OCI-LY7 (cell line): ENCODE data around the gene MTCL1. TPM values are rescaled to one million over a fixed set of nuclear protein-coding genes. Genes with fewer than 3 reads are reported as not detected.

ENCODE experiments used
- BruUV-seq: library from RNA; stranded (reverse); fragments of 400-500 nt; replicated peaks from 2 replicates; lab custom pipeline; 2021; lab: Mats Ljungman, UMichigan
- CTCF ChIA-PET: fragments of 300-600 bp; sonication (Branson Sonifier 250); formaldehyde crosslinking; loops from one replicate; lab custom pipeline; 2022; ENCODE audit warnings: antibody characterized with exemption; ENCODE audit not compliant: unreplicated experiment; lab: Charles Lee
- POLR2A ChIA-PET: fragments of 300-600 bp; sonication (Branson Sonifier 250); formaldehyde crosslinking; loops from one replicate; lab custom pipeline; 2022; ENCODE audit warnings: antibody characterized with exemption; lab: Charles Lee
- DNase-seq: peaks from one replicate; pipeline ENCODE4 v3.0.0-alpha.2; 2015; ENCODE audit warnings: low spot score
- H2AFZ ChIP-seq: fragments of 200-600 bp; sonication (generic), shearing (Covaris generic); 2 replicates; pipeline ENCODE4 v1.6.1; 2014; ENCODE audit warnings: mild to moderate bottlenecking, antibody characterized with exemption, low read length, moderate library complexity
- H3K27ac ChIP-seq: fragments of 200-600 bp; sonication (generic); 2 replicates; pipeline ENCODE4 v1.5.1; 2014; ENCODE audit warnings: mixed run types, low read depth, mild to moderate bottlenecking, moderate library complexity, low read length, inconsistent platforms; ENCODE audit not compliant: poor library complexity, severe bottlenecking
- H3K36me3 ChIP-seq: fragments of 200-600 bp; sonication (generic); 2 replicates; pipeline ENCODE4 v1.6.1; 2014; ENCODE audit warnings: mild to moderate bottlenecking, antibody characterized with exemption, low read length, moderate library complexity, mixed read lengths; ENCODE audit not compliant: insufficient read depth
- H3K4me1 ChIP-seq: fragments of 200-600 bp; sonication (generic); 2 replicates; pipeline ENCODE4 v1.5.1; 2014; ENCODE audit warnings: mild to moderate bottlenecking, low read length; ENCODE audit not compliant: insufficient read depth, poor library complexity, severe bottlenecking
- H3K4me2 ChIP-seq: fragments of 200-600 bp; sonication (generic); 2 replicates; pipeline ENCODE4 v1.6.1; 2014; ENCODE audit warnings: mild to moderate bottlenecking, low read length
- H3K4me3 ChIP-seq: fragments of 200-600 bp; sonication (generic); 2 replicates; pipeline ENCODE4 v1.5.1; 2014; ENCODE audit warnings: mild to moderate bottlenecking, low read depth, low read length; ENCODE audit not compliant: poor library complexity, severe bottlenecking
- H3K79me2 ChIP-seq: fragments of 200-600 bp; sonication (generic); 2 replicates; pipeline ENCODE4 v1.6.1; 2016; ENCODE audit warnings: low read depth, mild to moderate bottlenecking, low read length, moderate library complexity, mixed read lengths; ENCODE audit not compliant: insufficient read depth
- H3K9me2 ChIP-seq: fragments of 200-600 bp; sonication (generic); 2 replicates; pipeline ENCODE4 v1.6.1; 2016; ENCODE audit warnings: mild to moderate bottlenecking, low read length, mixed read lengths; ENCODE audit not compliant: insufficient read depth
- H3K9me3 ChIP-seq: fragments of 200-600 bp; sonication (generic); 2 replicates; pipeline ENCODE4 v1.6.1; 2014; ENCODE audit warnings: mild to moderate bottlenecking, mixed run types, low read length, mixed read lengths
- H4K20me1 ChIP-seq: fragments of 200-600 bp; sonication (generic); 2 replicates; pipeline ENCODE4 v1.6.1; 2014; ENCODE audit warnings: mild to moderate bottlenecking, antibody characterized with exemption, low read length, moderate library complexity, mixed read lengths; ENCODE audit not compliant: insufficient read depth
- EZH2phosphoT487 ChIP-seq: fragments of 200-600 bp; sonication (generic); IDR thresholded peaks from 2 replicates; pipeline ENCODE4 v1.6.1; 2018; ENCODE audit warnings: low read depth, borderline replicate concordance, mild to moderate bottlenecking, mixed run types, antibody characterized with exemption, low read length, moderate library complexity, mixed read lengths
- intact Hi-C: fragments of 100-400 bp; cut with micrococcal nuclease; formaldehyde crosslinking; loops from one replicate; pipeline ENCODE4 v1.10.0; 2022; ENCODE audit not compliant: unreplicated experiment
- total RNA-seq, 2 experiments: library from RNA; depleted of rRNA in 1 of 2; stranded (reverse); fragments of >200 nt in 1 of 2; shearing (Covaris generic) in 1 of 2; gene quantifications; 2 replicates each; pipeline ENCODE4 v1.2.3, GENCODE V29; 2014 to 2022
- TF ChIP-seq, protein P1 (sequence below): fragments of 200-600 bp; sonication (generic); conservative IDR thresholded peaks from 2 replicates; pipeline ENCODE4 v1.5.1; 2014; ENCODE audit warnings: mild to moderate bottlenecking, antibody characterized with exemption, low read length, moderate library complexity, mixed read lengths

The MTCL1 gene
- total RNA-seq, 2 experiments from 2014 or later: 96.8 to 159 TPM

DNA sequence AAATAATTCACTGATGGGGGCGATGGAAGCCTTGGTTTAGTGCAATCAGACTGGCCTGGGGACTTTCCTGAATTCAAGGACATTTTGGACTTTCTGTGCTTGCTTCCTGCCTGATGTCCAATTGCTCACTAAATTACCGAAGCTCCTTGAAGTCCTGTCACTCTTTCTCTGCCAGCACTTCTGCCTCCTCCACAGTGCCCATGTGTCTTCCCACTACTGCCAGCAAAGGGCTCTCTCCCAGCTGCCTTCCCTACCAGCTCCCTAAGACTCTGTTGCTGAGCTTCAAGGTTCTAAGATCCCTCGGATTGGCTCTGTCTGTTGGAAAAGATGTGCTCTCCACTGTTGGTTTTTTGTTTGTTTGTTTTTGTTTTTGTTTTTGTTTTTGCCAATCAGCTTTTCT, 158.1 kb downstream of the MTCL1 start:
- BruUV-seq: no TSS peak
- H3K9me3 ChIP-seq: no peaks in the 10 kb centered on the region
- no peaks in the 10 kb centered on the region for H3K79me2 ChIP-seq
- H4K20me1 ChIP-seq: no peaks in the 10 kb centered on the region
- no peaks in the 10 kb centered on the region for H3K36me3 ChIP-seq
- H3K4me3 ChIP-seq: no peak overlapping the region
- intact Hi-C loops: no loop called here
- no peak overlapping the region for H2AFZ ChIP-seq
- ChIA-PET POLR2A (interaction anchor here (0.7 kb wide), 1 partner anchor 248 kb away, joined by 3 read pairs; no protein-coding TSS in a partner anchor), CTCF (no interaction called here)
- DNase-seq: no peak
- peaks cover 23% of the 10 kb centered on the region for H3K4me1 ChIP-seq
- H3K9me2 ChIP-seq: no peaks in the 10 kb centered on the region
- no peak overlapping the region for H3K27ac ChIP-seq
- H3K4me2 ChIP-seq: no peak overlapping the region
- TF ChIP-seq, protein P1, sequence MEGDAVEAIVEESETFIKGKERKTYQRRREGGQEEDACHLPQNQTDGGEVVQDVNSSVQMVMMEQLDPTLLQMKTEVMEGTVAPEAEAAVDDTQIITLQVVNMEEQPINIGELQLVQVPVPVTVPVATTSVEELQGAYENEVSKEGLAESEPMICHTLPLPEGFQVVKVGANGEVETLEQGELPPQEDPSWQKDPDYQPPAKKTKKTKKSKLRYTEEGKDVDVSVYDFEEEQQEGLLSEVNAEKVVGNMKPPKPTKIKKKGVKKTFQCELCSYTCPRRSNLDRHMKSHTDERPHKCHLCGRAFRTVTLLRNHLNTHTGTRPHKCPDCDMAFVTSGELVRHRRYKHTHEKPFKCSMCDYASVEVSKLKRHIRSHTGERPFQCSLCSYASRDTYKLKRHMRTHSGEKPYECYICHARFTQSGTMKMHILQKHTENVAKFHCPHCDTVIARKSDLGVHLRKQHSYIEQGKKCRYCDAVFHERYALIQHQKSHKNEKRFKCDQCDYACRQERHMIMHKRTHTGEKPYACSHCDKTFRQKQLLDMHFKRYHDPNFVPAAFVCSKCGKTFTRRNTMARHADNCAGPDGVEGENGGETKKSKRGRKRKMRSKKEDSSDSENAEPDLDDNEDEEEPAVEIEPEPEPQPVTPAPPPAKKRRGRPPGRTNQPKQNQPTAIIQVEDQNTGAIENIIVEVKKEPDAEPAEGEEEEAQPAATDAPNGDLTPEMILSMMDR: no peak
- TF ChIP-seq EZH2phosphoT487: no peak

- ChIA-PET CTCF (no interaction called here), POLR2A (interaction anchor here (0.8 to 1.0 kb wide), 2 partner anchors 25 to 47 kb away, joined by 3 read pairs; no protein-coding TSS in a partner anchor)
- Histone ChIP-seq H3K4me1 (peaks cover 9% of the 10 kb centered on the region), H4K20me1 (no peaks in the 10 kb centered on the region), H3K79me2 (no peaks in the 10 kb centered on the region), H3K9me3 (no peaks in the 10 kb centered on the region), H3K27ac (no peak overlapping the region), H3K36me3 (no peaks in the 10 kb centered on the region), H3K4me3 (no peak overlapping the region), H3K9me2 (no peaks in the 10 kb centered on the region), H2AFZ (no peak overlapping the region), H3K4me2 (no peak overlapping the region)
- intact Hi-C loops: no loop called here
- DNase-seq: no peak
- BruUV-seq: no TSS peak
- TF ChIP-seq, protein P1: no peak
Measured at GRCh38 chr18:8865934-8866333, 160.6 kb downstream of the MTCL1 start.

GRCh38 chr18:8866679-8867078, 161.3 kb downstream of the MTCL1 start:
- H2AFZ ChIP-seq: no peak overlapping the region
- H3K36me3 ChIP-seq: no peaks in the 10 kb centered on the region
- H3K27ac ChIP-seq: no peak overlapping the region
- TF ChIP-seq, protein P1: no peak
- TF ChIP-seq EZH2phosphoT487: no peak
- peaks cover 2% of the 10 kb centered on the region for H3K4me1 ChIP-seq
- ChIA-PET POLR2A (interaction anchor here (0.8 kb wide), 1 partner anchor 25 kb away, joined by 3 read pairs; no protein-coding TSS in a partner anchor), CTCF (no interaction called here)
- no peak overlapping the region for H3K4me2 ChIP-seq
- intact Hi-C loops: no loop called here
- no peak overlapping the region for H3K4me3 ChIP-seq
- H3K9me2 ChIP-seq: no peaks in the 10 kb centered on the region
- H4K20me1 ChIP-seq: no peaks in the 10 kb centered on the region
- DNase-seq: no peak
- no TSS peak for BruUV-seq
- no peaks in the 10 kb centered on the region for H3K79me2 ChIP-seq
- H3K9me3 ChIP-seq: no peaks in the 10 kb centered on the region
